ENCODE results near the gene FKBP6.

DNA sequence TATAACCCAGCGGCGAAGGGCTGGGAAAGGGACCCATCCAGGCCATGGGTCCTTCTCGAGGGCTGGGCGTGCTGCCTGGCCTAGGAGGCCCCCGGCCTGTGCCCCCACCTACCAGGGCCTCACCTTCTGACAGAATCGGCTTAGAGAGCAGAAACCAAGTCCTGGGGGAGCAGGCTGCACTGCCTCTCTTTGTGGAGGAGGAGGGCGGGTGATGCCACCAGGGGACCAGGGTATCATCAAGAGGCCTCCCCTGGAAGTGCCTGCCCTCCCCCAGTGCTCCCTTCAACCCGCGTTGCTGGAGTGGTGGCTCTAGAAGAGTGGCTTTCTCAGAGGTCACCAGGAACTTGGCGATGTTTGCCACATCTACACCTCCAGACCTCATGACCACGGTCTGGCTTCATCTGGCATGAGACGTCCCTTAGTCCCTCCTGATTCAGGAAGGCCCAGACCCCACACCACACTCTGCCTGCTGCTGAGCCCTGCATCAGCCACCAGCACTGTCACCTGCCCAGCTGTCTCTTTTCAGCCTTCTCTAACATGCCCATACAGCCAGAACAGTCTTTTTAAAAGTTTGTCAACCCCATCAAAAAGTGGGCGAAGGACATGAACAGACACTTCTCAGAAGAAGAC lies 31.9 kb downstream of the FKBP6 start:
- TF ChIP-seq, protein P1, sequence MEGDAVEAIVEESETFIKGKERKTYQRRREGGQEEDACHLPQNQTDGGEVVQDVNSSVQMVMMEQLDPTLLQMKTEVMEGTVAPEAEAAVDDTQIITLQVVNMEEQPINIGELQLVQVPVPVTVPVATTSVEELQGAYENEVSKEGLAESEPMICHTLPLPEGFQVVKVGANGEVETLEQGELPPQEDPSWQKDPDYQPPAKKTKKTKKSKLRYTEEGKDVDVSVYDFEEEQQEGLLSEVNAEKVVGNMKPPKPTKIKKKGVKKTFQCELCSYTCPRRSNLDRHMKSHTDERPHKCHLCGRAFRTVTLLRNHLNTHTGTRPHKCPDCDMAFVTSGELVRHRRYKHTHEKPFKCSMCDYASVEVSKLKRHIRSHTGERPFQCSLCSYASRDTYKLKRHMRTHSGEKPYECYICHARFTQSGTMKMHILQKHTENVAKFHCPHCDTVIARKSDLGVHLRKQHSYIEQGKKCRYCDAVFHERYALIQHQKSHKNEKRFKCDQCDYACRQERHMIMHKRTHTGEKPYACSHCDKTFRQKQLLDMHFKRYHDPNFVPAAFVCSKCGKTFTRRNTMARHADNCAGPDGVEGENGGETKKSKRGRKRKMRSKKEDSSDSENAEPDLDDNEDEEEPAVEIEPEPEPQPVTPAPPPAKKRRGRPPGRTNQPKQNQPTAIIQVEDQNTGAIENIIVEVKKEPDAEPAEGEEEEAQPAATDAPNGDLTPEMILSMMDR (conservative IDR thresholded peaks at IDR 0.05 in 1 of 2, IDR thresholded peaks at IDR 0.05 in 1 of 2; ENCODE audit: low read depth in 1 of 2, low read length in 2 of 2): no peak
- TF ChIP-seq EZH2 (IDR thresholded peaks at IDR 0.05; ENCODE audit: low read length, missing control alignments): no peak
